ENCODE results near the gene HLCS.

DNA sequence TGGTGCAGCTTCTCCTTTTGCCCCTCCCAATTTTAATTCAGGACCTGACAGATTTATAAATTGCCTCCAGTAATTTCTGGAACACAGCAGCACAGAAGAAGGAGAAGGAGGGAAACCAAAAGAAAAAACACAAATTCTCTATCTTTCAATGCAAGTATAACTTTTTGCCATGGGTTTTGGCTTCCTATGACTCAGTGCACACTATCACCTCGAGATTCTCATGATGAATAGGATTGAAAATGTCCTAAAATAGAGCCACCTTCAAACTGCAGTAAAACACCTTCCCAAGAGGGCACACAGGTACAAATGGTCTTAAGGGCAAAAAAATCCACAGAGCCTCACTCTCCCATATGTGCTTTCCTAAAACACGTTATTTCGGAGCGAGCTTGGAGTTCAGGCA is 113.6 kb downstream of the HLCS start:
- TF ChIP-seq, protein P1, sequence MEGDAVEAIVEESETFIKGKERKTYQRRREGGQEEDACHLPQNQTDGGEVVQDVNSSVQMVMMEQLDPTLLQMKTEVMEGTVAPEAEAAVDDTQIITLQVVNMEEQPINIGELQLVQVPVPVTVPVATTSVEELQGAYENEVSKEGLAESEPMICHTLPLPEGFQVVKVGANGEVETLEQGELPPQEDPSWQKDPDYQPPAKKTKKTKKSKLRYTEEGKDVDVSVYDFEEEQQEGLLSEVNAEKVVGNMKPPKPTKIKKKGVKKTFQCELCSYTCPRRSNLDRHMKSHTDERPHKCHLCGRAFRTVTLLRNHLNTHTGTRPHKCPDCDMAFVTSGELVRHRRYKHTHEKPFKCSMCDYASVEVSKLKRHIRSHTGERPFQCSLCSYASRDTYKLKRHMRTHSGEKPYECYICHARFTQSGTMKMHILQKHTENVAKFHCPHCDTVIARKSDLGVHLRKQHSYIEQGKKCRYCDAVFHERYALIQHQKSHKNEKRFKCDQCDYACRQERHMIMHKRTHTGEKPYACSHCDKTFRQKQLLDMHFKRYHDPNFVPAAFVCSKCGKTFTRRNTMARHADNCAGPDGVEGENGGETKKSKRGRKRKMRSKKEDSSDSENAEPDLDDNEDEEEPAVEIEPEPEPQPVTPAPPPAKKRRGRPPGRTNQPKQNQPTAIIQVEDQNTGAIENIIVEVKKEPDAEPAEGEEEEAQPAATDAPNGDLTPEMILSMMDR (IDR thresholded peaks at IDR 0.05) = no peak
- TF ChIP-seq POLR2A (IDR thresholded peaks at IDR 0.05) = no peak

Data from prostate gland (tissue), 2 donors.